Measurements from ENCODE around the gene MRPS25.

The MRPS25 gene

GRCh38 chr3:15029625-15030024 lies 35.5 kb downstream of the MRPS25 start:
- ATAC-seq: no peak
- TF ChIP-seq CSRNP3 (CRISPR knock-in tag; IDR thresholded peaks at IDR 0.05) (no peak), ZNF8 (CRISPR knock-in tag; IDR thresholded peaks at IDR 0.05) (no peak), TCF4 (CRISPR knock-in tag; IDR thresholded peaks at IDR 0.05; ENCODE audit: borderline replicate concordance) (no peak), CREB5 (CRISPR knock-in tag; IDR thresholded peaks at IDR 0.05; ENCODE audit: low read depth) (no peak), SNAI2 (CRISPR knock-in tag; IDR thresholded peaks at IDR 0.05) (no peak), GLIS3 (CRISPR knock-in tag; IDR thresholded peaks at IDR 0.05) (no peak), ISL1 (CRISPR knock-in tag; IDR thresholded peaks at IDR 0.05) (no peak), ZNF70 (CRISPR knock-in tag; IDR thresholded peaks at IDR 0.05) (no peak), TOX (CRISPR knock-in tag; IDR thresholded peaks at IDR 0.05; ENCODE audit: borderline replicate concordance) (no peak), ZC3H10 (CRISPR knock-in tag; IDR thresholded peaks at IDR 0.05) (no peak), TSHZ2 (CRISPR knock-in tag; IDR thresholded peaks at IDR 0.05) (no peak), ARNTL (CRISPR knock-in tag; IDR thresholded peaks at IDR 0.05; ENCODE audit: borderline replicate concordance, low read depth) (no peak), RARB (CRISPR knock-in tag; IDR thresholded peaks at IDR 0.05) (no peak), CSDC2 (CRISPR knock-in tag; IDR thresholded peaks at IDR 0.05) (no peak), PATZ1 (CRISPR knock-in tag; IDR thresholded peaks at IDR 0.05; ENCODE audit: borderline replicate concordance) (no peak), BACH2 (CRISPR knock-in tag; IDR thresholded peaks at IDR 0.05; ENCODE audit: borderline replicate concordance) (no peak), ZFP30 (CRISPR knock-in tag; IDR thresholded peaks at IDR 0.05) (no peak), PPARA (CRISPR knock-in tag; IDR thresholded peaks at IDR 0.05; ENCODE audit: borderline replicate concordance) (no peak), ZNF565 (CRISPR knock-in tag; conservative IDR thresholded peaks at IDR 0.05; ENCODE audit: low read depth) (no peak)

GRCh38 chr3:15023719-15024118 lies 41.4 kb downstream of the MRPS25 start:
- TF ChIP-seq TOX (CRISPR knock-in tag; IDR thresholded peaks at IDR 0.05; ENCODE audit: borderline replicate concordance) (no peak), TCF4 (CRISPR knock-in tag; IDR thresholded peaks at IDR 0.05; ENCODE audit: borderline replicate concordance) (0 out of 2 replicates have a peak, but pooled peaks have one; percentile 21), TSHZ2 (CRISPR knock-in tag; IDR thresholded peaks at IDR 0.05) (no peak)
- ATAC-seq: no peak

- no peak; the same call in 2 of the 3 replicates for ATAC-seq
- no peak for TF ChIP-seq ZNF70 (CRISPR knock-in tag; IDR thresholded peaks at IDR 0.05)
- TF ChIP-seq ZFP30 (CRISPR knock-in tag; IDR thresholded peaks at IDR 0.05): no peak
- no peak for TF ChIP-seq OSR1 (CRISPR knock-in tag; IDR thresholded peaks at IDR 0.05)
- no peak for TF ChIP-seq GLIS3 (CRISPR knock-in tag; IDR thresholded peaks at IDR 0.05)
- no peak for TF ChIP-seq TCF4 (CRISPR knock-in tag; IDR thresholded peaks at IDR 0.05; ENCODE audit: borderline replicate concordance)
- no peak for TF ChIP-seq SNAI2 (CRISPR knock-in tag; IDR thresholded peaks at IDR 0.05)
- TF ChIP-seq PPARA (CRISPR knock-in tag; IDR thresholded peaks at IDR 0.05; ENCODE audit: borderline replicate concordance): no peak
- TF ChIP-seq ZC3H10 (CRISPR knock-in tag; IDR thresholded peaks at IDR 0.05): no peak
- TF ChIP-seq CSDC2 (CRISPR knock-in tag; IDR thresholded peaks at IDR 0.05): no peak
- TF ChIP-seq TSHZ2 (CRISPR knock-in tag; IDR thresholded peaks at IDR 0.05): no peak
- no peak for TF ChIP-seq BACH2 (CRISPR knock-in tag; IDR thresholded peaks at IDR 0.05; ENCODE audit: borderline replicate concordance)
- no peak for TF ChIP-seq POU6F1 (CRISPR knock-in tag; IDR thresholded peaks at IDR 0.05; ENCODE audit: borderline replicate concordance, low read depth)
- TF ChIP-seq ARNTL (CRISPR knock-in tag; IDR thresholded peaks at IDR 0.05; ENCODE audit: borderline replicate concordance, low read depth): no peak
These were observed 41.9 kb downstream of the MRPS25 start for GRCh38 chr3:15023249-15023648.

Data from SK-N-SH treated with all-trans-retinoic acid at 6 μM for 48 hours (cell line).